Body of pancreas (tissue), 4 donors: ENCODE measurements around the gene ANAPC2.

Source experiments
- CTCF ChIP-seq, 7 experiments: fragments of 450-650 bp in 4 of 7; fragments of 200-600 bp in 3 of 7; sonication (generic) in 3 of 7; IDR thresholded peaks; one replicate each; pipeline ENCODE4 v1.5.1; 2016 to 2019; ENCODE audit warnings: antibody characterized with exemption in 7 of 7
- POLR2A ChIP-seq, 3 donors: fragments of 450-650 bp; IDR thresholded peaks; one replicate each; pipeline ENCODE4 v1.6.1; 2016; ENCODE audit warnings: antibody characterized with exemption in 3 of 3, mild to moderate bottlenecking in 2 of 3

GRCh38 chr9:137227853-137228505 is 39.6 kb upstream of the ANAPC2 start:
- TF ChIP-seq POLR2A (IDR thresholded peaks at IDR 0.05) (no peak), CTCF (IDR thresholded peaks at IDR 0.05) (no peak)
